ENCODE results near the gene DNAJC24. TPM values are rescaled to one million over a fixed set of nuclear protein-coding genes. Genes with fewer than 3 reads are reported as not detected.
A peak's percentile ranks its signal among the peaks of the same experiment; 100 is the strongest.

DNAJC24 gene
- total RNA-seq, 2 experiments from 2014 or later, result 16.6 to 16.8 TPM

GRCh38 chr11:31366795-31367194 lies 2.9 kb upstream of the DNAJC24 start:
- Mint-ChIP-seq H3K4me1 (peaks cover 46% of the 10 kb centered on the region), H3K27me3 (peaks cover 16% of the 10 kb centered on the region), H3K4me3 (no peak overlapping the region), H3K9me3 (no peaks in the 10 kb centered on the region), H3K36me3 (ENCODE audit: low read depth) (no peaks in the 10 kb centered on the region), H3K27ac (no peak overlapping the region)
- peak; percentile 29 for DNase-seq
- ChIA-PET POLR2A (no interaction called here), CTCF (no interaction called here)

- no peaks in the 10 kb centered on the region for H3K27me3 Mint-ChIP-seq
Measured at GRCh38 chr11:31375879-31376278, 6.2 kb downstream of the DNAJC24 start.

DNA sequence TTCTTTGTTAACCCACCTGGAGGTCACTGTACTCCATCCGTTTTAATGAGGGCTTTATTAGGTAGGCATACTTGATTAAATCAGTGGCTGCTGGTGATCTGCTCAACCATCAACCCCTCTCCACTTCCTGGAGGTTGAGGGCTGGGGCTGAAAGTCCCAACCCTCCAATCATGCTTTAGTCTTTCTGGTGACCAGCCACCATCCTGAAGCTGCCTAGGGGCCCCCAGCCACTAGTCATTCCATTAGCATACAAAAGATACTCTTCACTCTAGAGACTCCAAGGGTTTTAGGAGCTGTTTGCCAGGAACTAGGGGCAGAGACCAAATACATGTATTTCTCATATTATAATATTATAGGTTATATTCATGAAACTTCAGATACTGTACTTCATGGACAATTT lies 13.5 kb downstream of the DNAJC24 start:
- Mint-ChIP-seq H3K9me3 (peaks cover 5% of the 10 kb centered on the region), H3K4me1 (no peaks in the 10 kb centered on the region), H3K27ac (no peak overlapping the region), H3K4me3 (no peak overlapping the region), H3K27me3 (no peaks in the 10 kb centered on the region), H3K36me3 (ENCODE audit: low read depth) (peaks cover 2% of the 10 kb centered on the region)
- no peak for DNase-seq
- ChIA-PET CTCF (no interaction called here), POLR2A (no interaction called here)

More at GRCh38 chr11:31375879-31376278, 6.2 kb downstream of the DNAJC24 start:
- no peak overlapping the region for H3K27ac Mint-ChIP-seq
- H3K4me1 Mint-ChIP-seq, result peaks cover 7% of the 10 kb centered on the region
- ChIA-PET CTCF (no interaction called here), POLR2A (no interaction called here)
- H3K4me3 Mint-ChIP-seq, result no peak overlapping the region
- DNase-seq, result no peak
- peaks cover 15% of the 10 kb centered on the region for H3K36me3 Mint-ChIP-seq (ENCODE audit: low read depth)
- peaks cover 2% of the 10 kb centered on the region for H3K9me3 Mint-ChIP-seq

- H3K4me1 Mint-ChIP-seq, result no peaks in the 10 kb centered on the region
- H3K27me3 Mint-ChIP-seq, result no peaks in the 10 kb centered on the region
- H3K9me3 Mint-ChIP-seq, result peaks cover 9% of the 10 kb centered on the region
- H3K27ac Mint-ChIP-seq, result no peak overlapping the region
- ChIA-PET CTCF (no interaction called here), POLR2A (no interaction called here)
- no peak for DNase-seq
- H3K4me3 Mint-ChIP-seq, result no peak overlapping the region
- H3K36me3 Mint-ChIP-seq (ENCODE audit: low read depth), result peaks cover 2% of the 10 kb centered on the region
Measured at GRCh38 chr11:31387379-31387778, 17.7 kb downstream of the DNAJC24 start.

DNA sequence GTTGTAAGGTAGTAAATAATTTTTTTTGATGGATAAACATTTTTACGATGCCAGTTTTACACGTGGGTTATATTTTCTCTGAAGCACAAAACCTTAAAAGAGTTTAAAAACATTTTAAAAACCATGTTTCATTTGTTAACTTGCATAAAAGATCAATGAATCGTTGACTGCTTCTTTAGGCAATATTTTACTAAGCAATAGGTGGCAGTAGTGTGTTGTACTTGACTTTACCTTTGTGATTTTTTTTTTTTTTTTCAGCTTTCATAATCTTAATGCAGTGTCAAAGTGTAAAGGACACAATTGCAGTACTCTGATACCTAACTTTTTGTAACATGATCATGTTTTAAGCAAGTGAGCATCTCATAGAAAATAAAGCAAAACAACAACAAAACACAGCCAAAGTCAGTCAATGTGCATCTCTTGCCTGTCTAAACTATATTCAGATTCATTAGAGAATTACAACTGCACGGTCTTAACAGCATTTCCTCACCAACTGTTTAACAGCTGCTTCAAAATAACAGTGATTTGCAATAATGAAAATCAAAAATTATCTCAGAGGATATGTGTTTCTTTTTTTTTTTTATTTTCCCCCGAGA lies 27.7 kb downstream of the DNAJC24 start:
- Mint-ChIP-seq H3K4me3 (no peak overlapping the region), H3K27me3 (no peaks in the 10 kb centered on the region), H3K36me3 (ENCODE audit: low read depth) (peaks cover 8% of the 10 kb centered on the region), H3K4me1 (no peaks in the 10 kb centered on the region), H3K27ac (no peak overlapping the region), H3K9me3 (no peaks in the 10 kb centered on the region)
- ChIA-PET POLR2A (no interaction called here), CTCF (interaction anchor here (1.7 kb wide), 1 partner anchor 561 kb away, joined by 4 read pairs; no protein-coding TSS in a partner anchor)
- DNase-seq, result no peak

DNA sequence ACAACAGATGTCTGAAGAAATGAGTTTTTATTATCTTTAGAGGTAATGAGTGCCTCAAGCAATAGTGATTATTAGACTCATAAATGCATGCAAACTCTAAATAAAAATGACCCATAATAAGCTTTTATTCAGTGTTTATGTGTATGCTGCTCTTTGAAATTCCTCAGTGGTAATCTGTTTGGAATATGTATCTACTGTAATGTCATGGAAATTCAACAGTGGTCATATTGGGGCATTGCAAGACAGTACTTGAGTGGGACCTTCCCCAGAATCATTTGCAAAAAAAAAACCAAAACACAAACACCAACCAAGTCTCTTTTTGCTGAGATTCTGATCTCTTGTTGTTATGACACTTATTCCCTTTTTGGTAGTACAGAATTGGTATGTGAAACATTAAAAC lies 35.0 kb downstream of the DNAJC24 start:
- H3K4me1 Mint-ChIP-seq, result no peaks in the 10 kb centered on the region
- ChIA-PET POLR2A (no interaction called here), CTCF (no interaction called here)
- no peak overlapping the region for H3K4me3 Mint-ChIP-seq
- no peaks in the 10 kb centered on the region for H3K9me3 Mint-ChIP-seq
- H3K36me3 Mint-ChIP-seq (ENCODE audit: low read depth), result peaks cover 8% of the 10 kb centered on the region
- DNase-seq, result no peak
- no peaks in the 10 kb centered on the region for H3K27me3 Mint-ChIP-seq
- H3K27ac Mint-ChIP-seq, result no peak overlapping the region

- H3K4me3 Mint-ChIP-seq, result no peak overlapping the region
- no peak overlapping the region for H3K27ac Mint-ChIP-seq
- H3K9me3 Mint-ChIP-seq, result no peaks in the 10 kb centered on the region
- no peak for DNase-seq
- CTCF ChIA-PET, result no interaction called here
- POLR2A ChIA-PET, result no interaction called here
- no peaks in the 10 kb centered on the region for H3K36me3 Mint-ChIP-seq (ENCODE audit: low read depth)
- H3K27me3 Mint-ChIP-seq, result no peaks in the 10 kb centered on the region
- no peaks in the 10 kb centered on the region for H3K4me1 Mint-ChIP-seq
Measured at GRCh38 chr11:31408201-31408600, 38.5 kb downstream of the DNAJC24 start.

- H3K4me1 Mint-ChIP-seq, result no peaks in the 10 kb centered on the region
- H3K4me3 Mint-ChIP-seq, result no peak overlapping the region
- no peaks in the 10 kb centered on the region for H3K36me3 Mint-ChIP-seq (ENCODE audit: low read depth)
- ChIA-PET POLR2A (no interaction called here), CTCF (no interaction called here)
- no peak for DNase-seq
- no peaks in the 10 kb centered on the region for H3K9me3 Mint-ChIP-seq
- H3K27ac Mint-ChIP-seq, result no peak overlapping the region
- H3K27me3 Mint-ChIP-seq, result no peaks in the 10 kb centered on the region
Measured at GRCh38 chr11:31412946-31413345, 43.3 kb downstream of the DNAJC24 start.

DNA sequence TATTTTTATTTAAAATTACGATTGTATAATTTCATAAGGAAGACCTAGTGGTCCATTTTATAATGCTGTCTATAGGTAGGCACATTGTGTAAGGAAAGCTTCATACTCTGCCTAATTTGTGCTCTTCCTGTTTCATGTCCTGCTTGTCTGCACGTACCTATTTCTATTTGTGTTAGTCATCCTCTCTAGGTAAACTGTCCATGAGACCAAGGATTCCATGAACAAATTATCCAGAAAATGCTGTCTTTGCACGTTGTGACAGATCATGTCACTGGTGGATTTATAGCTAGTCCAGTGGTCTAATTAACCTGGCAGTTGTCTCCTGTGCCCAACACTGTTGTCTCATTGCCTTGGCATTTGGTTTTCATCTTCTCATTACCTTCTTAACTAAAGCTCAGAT lies 44.7 kb downstream of the DNAJC24 start:
- Mint-ChIP-seq H3K27me3 (no peaks in the 10 kb centered on the region), H3K9me3 (no peaks in the 10 kb centered on the region), H3K4me3 (no peak overlapping the region), H3K27ac (no peak overlapping the region), H3K36me3 (ENCODE audit: low read depth) (no peaks in the 10 kb centered on the region), H3K4me1 (no peaks in the 10 kb centered on the region)
- DNase-seq, result no peak
- CTCF ChIA-PET, result no interaction called here
- POLR2A ChIA-PET, result no interaction called here

DNA sequence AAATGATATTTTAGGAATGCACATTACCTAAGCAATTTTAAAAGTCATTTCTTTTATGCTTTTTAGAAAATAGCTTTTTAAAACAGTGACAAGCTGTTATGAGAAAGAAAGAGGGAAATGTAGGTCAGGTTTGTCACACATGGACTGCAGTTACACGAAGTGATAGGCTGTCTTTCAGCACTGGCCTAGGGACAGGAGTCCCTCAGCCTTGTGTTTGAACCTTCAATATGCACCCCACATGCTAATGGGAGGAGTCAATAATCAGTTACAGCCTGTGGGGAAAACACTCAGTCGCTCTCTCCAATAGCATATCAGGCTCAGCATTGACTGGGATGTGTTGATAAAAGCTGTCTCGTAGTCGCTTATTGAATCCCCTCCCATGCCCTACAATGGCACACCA lies 45.8 kb downstream of the DNAJC24 start:
- H3K4me1 Mint-ChIP-seq, result no peaks in the 10 kb centered on the region
- no peaks in the 10 kb centered on the region for H3K27me3 Mint-ChIP-seq
- no peak overlapping the region for H3K27ac Mint-ChIP-seq
- ChIA-PET POLR2A (no interaction called here), CTCF (no interaction called here)
- no peaks in the 10 kb centered on the region for H3K36me3 Mint-ChIP-seq (ENCODE audit: low read depth)
- DNase-seq, result no peak
- no peaks in the 10 kb centered on the region for H3K9me3 Mint-ChIP-seq
- no peak overlapping the region for H3K4me3 Mint-ChIP-seq

DNA sequence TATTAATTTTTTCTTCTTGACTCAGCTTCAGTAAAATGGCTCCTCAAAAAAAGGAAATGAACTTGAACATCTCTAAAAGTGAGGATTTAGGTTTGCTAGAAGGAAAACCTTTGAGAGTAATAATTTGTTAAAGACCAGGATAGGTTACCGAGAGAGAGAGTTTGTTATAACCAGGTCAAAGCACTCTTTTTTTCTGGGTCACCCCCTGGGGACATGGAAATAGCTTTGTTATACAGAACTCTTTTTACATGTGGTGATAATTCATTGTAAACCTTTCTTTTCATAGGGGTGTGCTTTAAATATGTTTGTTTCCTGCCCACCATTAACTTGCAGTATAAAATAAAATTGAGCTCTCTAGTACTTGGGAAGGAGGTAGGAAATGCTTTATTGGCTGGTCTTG lies 47.7 kb downstream of the DNAJC24 start:
- no peaks in the 10 kb centered on the region for H3K4me1 Mint-ChIP-seq
- H3K9me3 Mint-ChIP-seq, result no peaks in the 10 kb centered on the region
- CTCF ChIA-PET, result no interaction called here
- no peak overlapping the region for H3K4me3 Mint-ChIP-seq
- no peaks in the 10 kb centered on the region for H3K36me3 Mint-ChIP-seq (ENCODE audit: low read depth)
- H3K27me3 Mint-ChIP-seq, result no peaks in the 10 kb centered on the region
- POLR2A ChIA-PET, result no interaction called here
- H3K27ac Mint-ChIP-seq, result no peak overlapping the region
- DNase-seq, result no peak

DNA sequence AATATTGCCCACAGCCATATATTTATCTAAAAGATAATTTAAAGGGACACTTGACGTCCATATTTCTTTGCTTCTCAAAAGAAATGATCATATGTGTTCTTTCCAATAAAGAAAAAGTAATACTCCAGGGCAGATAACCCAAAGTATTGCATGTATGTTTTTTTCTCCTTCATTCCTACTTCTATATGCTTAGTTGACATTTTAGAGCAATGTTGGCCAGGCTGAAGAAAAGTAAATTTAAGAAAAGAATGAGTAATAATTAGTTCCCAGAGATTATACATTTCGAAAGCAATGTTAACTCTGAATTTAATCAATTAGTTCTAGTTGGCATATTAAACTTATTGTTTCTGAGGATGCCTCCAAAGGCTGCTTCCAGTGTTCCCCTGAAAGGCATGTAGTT lies 48.2 kb downstream of the DNAJC24 start:
- H3K27me3 Mint-ChIP-seq, result no peaks in the 10 kb centered on the region
- ChIA-PET CTCF (no interaction called here), POLR2A (no interaction called here)
- H3K9me3 Mint-ChIP-seq, result no peaks in the 10 kb centered on the region
- no peak overlapping the region for H3K27ac Mint-ChIP-seq
- no peak for DNase-seq
- H3K4me3 Mint-ChIP-seq, result no peak overlapping the region
- H3K36me3 Mint-ChIP-seq (ENCODE audit: low read depth), result no peaks in the 10 kb centered on the region
- H3K4me1 Mint-ChIP-seq, result no peaks in the 10 kb centered on the region

GRCh38 chr11:31419138-31419537 lies 49.5 kb downstream of the DNAJC24 start:
- CTCF ChIA-PET, result no interaction called here
- no peak for DNase-seq
- Mint-ChIP-seq H3K9me3 (no peaks in the 10 kb centered on the region), H3K36me3 (ENCODE audit: low read depth) (no peaks in the 10 kb centered on the region), H3K4me1 (no peaks in the 10 kb centered on the region), H3K27me3 (no peaks in the 10 kb centered on the region), H3K4me3 (no peak overlapping the region), H3K27ac (no peak overlapping the region)
- POLR2A ChIA-PET, result no interaction called here

DNA sequence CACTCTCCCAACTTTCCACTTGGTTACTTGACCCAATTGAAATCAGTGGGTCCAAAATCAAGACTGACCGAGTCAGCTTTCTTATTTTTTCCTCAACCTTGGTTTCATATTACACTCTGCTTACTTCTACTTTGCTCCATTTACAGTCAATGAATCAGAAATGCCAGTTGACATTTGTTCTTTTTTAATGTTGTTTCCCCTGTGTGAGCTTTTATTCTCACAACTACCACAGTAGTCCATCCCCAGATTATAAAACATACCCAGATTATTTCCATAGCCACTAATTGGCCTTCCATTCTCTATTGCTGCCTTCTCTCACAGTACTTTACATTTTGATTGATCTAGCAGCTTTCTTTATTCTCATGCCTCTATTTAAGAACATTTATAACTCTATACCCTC lies 50.0 kb downstream of the DNAJC24 start:
- Mint-ChIP-seq H3K36me3 (ENCODE audit: low read depth) (no peaks in the 10 kb centered on the region), H3K9me3 (no peaks in the 10 kb centered on the region), H3K27me3 (no peaks in the 10 kb centered on the region), H3K4me1 (no peaks in the 10 kb centered on the region), H3K27ac (no peak overlapping the region), H3K4me3 (no peak overlapping the region)
- no peak for DNase-seq
- CTCF ChIA-PET, result no interaction called here
- POLR2A ChIA-PET, result no interaction called here

Data from activated CD4-positive, alpha-beta T cell treated with anti-CD3 and anti-CD28 coated beads, Interleukin-2, amount 10 ng/mL, durations not matched to agents 7 days and 5 days (primary cell).